ENCODE results near the gene MFNG.

Gene MFNG

DNA sequence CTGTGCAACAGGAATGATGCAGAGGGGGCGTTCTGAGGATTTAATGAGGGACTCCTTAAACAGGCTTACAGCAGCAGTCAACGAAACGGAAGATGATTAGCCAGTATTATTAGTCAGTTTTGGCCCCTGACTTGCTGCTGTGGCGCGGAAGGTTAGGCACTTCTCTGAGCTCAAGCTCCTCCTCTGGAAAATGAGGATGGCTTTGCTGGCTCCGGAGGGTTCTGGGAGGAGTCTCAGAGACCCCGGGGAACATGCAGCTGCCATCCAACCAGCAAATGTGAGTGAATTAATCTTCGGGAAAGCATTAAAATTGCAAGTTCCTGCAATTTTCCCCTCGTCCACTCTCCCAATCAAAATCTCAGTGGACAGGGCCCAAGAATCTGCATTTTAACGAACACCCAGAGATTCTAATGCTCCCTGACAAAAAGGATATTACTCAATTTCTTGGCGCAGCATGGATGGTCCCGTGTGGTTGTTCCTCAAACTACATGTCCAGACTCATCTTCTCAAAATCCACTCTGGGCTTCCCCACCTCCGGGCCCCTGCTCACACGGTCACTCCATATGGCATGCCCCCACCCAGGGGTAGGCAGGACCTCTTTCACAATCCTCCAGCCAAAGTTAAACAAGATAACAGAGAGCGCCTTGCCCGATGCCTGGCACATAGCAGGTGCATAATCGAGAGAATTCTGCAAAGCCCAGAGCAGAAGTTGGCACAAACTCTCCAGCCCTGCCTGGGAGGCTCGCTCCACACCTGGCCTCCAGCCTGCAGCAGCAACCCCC, 65.3 kb downstream of the MFNG start:
- no peak for DNase-seq

DNA sequence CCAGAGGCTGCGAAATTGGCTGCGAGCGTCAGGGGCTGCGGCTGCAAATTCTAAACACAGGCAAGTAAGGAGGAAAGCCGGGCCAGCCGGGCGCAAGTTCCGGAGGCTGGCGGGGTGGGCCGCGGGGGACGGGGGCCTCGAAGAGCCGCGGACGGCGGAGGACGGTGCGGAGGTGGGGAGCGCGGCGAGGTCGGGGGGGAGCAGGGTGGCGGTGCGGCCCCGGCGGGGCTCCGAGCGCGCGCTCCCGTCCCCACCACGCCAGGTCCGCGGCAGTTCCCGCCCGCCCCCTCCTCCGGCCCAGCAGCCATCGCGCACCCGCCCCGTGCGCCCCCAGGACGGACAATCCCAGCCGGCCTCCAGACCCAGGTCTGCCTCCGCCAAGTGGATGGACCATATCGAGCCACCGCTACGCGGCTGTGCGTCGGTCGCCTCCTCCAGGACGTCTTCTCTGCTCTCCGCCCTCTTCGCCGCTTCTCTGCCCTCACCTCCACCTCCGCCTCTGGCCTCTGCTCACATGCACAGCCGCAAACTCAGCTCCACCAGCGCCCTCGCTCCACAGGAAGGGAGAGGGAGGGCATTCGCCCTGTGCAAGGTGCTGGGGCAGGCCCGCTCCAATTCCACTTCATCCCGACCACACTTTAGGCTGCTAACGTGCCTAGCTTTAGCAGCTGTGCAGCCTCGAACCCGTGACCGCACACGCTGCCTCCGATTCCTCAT, 66.1 kb downstream of the MFNG start:
- DNase-seq, result no peak

DNA sequence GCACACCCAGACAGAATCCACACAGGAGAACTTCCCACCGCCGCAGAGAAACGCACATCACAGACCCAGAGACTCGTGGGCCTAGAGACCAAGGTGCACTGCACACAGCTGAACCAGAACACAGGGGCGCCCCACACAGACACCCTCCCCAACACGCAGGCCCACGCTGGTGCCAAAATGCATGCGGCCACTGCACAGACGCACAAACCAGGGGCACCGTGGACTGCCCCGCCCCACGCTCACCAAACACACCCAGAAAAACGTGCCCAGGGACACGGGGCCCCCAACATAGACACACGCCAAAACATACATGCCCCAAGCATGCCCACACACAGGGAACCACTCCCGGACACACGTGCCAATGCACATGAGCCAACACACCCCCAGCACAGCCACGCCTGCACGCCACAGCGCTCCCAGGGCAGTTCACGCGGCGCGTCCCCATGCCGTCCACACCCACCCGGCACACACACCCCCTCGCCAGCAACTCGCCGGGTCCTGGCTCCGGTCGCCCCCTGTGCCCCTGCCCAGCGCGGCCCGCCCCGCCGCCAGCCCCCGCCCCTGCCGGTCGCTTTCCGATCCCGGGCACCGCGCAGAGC, 66.7 kb downstream of the MFNG start:
- no peak for DNase-seq

Data from NCI-H2171 treated with DMSO at 0.1 percent for 48 hours (cell line).